Naive thymus-derived CD4-positive, alpha-beta T cell (primary cell): ENCODE data around the gene ADH5. TPM values are rescaled to one million over a fixed set of nuclear protein-coding genes. Genes with fewer than 3 reads are reported as not detected.
A peak's percentile ranks its signal among the peaks of the same experiment; 100 is the strongest.

Source experiments
- ATAC-seq: fragments of 150-1000 bp; cut with Tn5 transposase; 2 replicates; pipeline ENCODE4 v1.10.0; 2021; ENCODE audit warnings: mild to moderate bottlenecking, moderate library complexity
- CTCF ChIA-PET: fragments of 350-600 bp; sonication (Branson Sonifier 250); formaldehyde crosslinking; loops from one replicate; lab custom pipeline; 2021; ENCODE audit warnings: antibody characterized with exemption; lab: Charles Lee
- POLR2A ChIA-PET: fragments of 350-600 bp; sonication (Branson Sonifier 250); formaldehyde crosslinking; loops from one replicate; lab custom pipeline; 2021; ENCODE audit warnings: antibody characterized with exemption, inconsistent platforms; lab: Charles Lee
- DNase-seq, 9 donors: peaks; one replicate each; pipeline versions ENCODE4 v3.0.0 to v3.0.0-alpha.2; 2020 to 2022; ENCODE audit warnings: mixed read lengths in 1 of 9
- H3K27ac ChIP-seq: one replicate; pipeline ENCODE4 v1.7.0; 2013; ENCODE audit warnings: mild to moderate bottlenecking, low read depth, low read length, moderate library complexity
- H3K27me3 ChIP-seq, 2 donors: one replicate each; pipeline ENCODE4 v1.7.0; 2013; ENCODE audit warnings: low read length in 2 of 2, mild to moderate bottlenecking in 2 of 2, moderate library complexity in 2 of 2; ENCODE audit not compliant: control insufficient read depth in 2 of 2, insufficient read depth in 2 of 2
- H3K36me3 ChIP-seq, 3 experiments: 1 replicate in 2 of 3; 2 replicates in 1 of 3; pipeline ENCODE4 v1.7.0; 2013; ENCODE audit warnings: low read length in 3 of 3, mild to moderate bottlenecking in 3 of 3, moderate library complexity in 1 of 3; ENCODE audit not compliant: insufficient read depth in 3 of 3, control insufficient read depth in 2 of 3
- H3K4me1 ChIP-seq, 2 donors: one replicate each; pipeline ENCODE4 v1.7.0; 2013; ENCODE audit warnings: low read length in 2 of 2, mild to moderate bottlenecking in 2 of 2, moderate library complexity in 1 of 2; ENCODE audit not compliant: control insufficient read depth in 2 of 2, insufficient read depth in 2 of 2
- H3K4me3 ChIP-seq: 2 replicates; pipeline ENCODE4 v1.7.0; 2013; ENCODE audit warnings: mild to moderate bottlenecking, low read length
- H3K9me3 ChIP-seq, 3 experiments: 1 replicate in 2 of 3; 2 replicates in 1 of 3; pipeline ENCODE4 v1.7.0; 2013; ENCODE audit warnings: low read length in 3 of 3; ENCODE audit not compliant: control insufficient read depth in 2 of 3
- H3K27ac Mint-ChIP-seq, 9 donors: one replicate each; pipeline ENCODE4 v1.8.0; 2020 to 2022; ENCODE audit warnings: mixed read lengths in 9 of 9, mild to moderate bottlenecking in 8 of 9, moderate library complexity in 5 of 9, inconsistent platforms in 2 of 9
- H3K27me3 Mint-ChIP-seq, 5 donors: one replicate each; pipeline ENCODE4 v1.8.0; 2021 to 2022; ENCODE audit warnings: mixed read lengths in 5 of 5, mild to moderate bottlenecking in 1 of 5
- H3K36me3 Mint-ChIP-seq, 5 donors: one replicate each; pipeline ENCODE4 v1.8.0; 2020 to 2022; ENCODE audit warnings: mixed read lengths in 5 of 5, mild to moderate bottlenecking in 3 of 5, inconsistent platforms in 1 of 5
- H3K4me1 Mint-ChIP-seq, 7 donors: one replicate each; pipeline ENCODE4 v1.8.0; 2020 to 2022; ENCODE audit warnings: mixed read lengths in 7 of 7, mild to moderate bottlenecking in 3 of 7, inconsistent platforms in 1 of 7
- H3K4me3 Mint-ChIP-seq, 10 donors: one replicate each; pipeline ENCODE4 v1.8.0; 2020 to 2022; ENCODE audit warnings: mild to moderate bottlenecking in 10 of 10, mixed read lengths in 10 of 10, moderate library complexity in 6 of 10, inconsistent platforms in 2 of 10
- H3K9me3 Mint-ChIP-seq, 11 donors: one replicate each; pipeline ENCODE4 v1.8.0; 2020 to 2022; ENCODE audit warnings: mixed read lengths in 11 of 11, mild to moderate bottlenecking in 4 of 11, inconsistent platforms in 1 of 11, moderate library complexity in 1 of 11
- intact Hi-C, 2 donors: fragments of 100-400 bp; cut with micrococcal nuclease; formaldehyde crosslinking; loops; one replicate each; pipeline ENCODE4 v1.15.1; 2023
- polyA plus RNA-seq, 2 donors: library from polyadenylated mRNA; unstranded; fragments of 300-500 nt; fragmentation: Illumina TruSeq; gene quantifications; one replicate each; pipeline ENCODE4 v1.2.3, GENCODE V29; 2021
- total RNA-seq, 6 experiments: library from RNA in 5 of 6; stranded (reverse) in 5 of 6; gene quantifications; 1 replicate in 5 of 6; 2 replicates in 1 of 6; pipeline ENCODE4 v1.2.3 and lab custom pipeline; 2021 to 2026

ADH5 gene
- total and polyA plus RNA-seq, 7 experiments from 2014 or later = 42.7 to 174 (median 78.7) TPM

DNA sequence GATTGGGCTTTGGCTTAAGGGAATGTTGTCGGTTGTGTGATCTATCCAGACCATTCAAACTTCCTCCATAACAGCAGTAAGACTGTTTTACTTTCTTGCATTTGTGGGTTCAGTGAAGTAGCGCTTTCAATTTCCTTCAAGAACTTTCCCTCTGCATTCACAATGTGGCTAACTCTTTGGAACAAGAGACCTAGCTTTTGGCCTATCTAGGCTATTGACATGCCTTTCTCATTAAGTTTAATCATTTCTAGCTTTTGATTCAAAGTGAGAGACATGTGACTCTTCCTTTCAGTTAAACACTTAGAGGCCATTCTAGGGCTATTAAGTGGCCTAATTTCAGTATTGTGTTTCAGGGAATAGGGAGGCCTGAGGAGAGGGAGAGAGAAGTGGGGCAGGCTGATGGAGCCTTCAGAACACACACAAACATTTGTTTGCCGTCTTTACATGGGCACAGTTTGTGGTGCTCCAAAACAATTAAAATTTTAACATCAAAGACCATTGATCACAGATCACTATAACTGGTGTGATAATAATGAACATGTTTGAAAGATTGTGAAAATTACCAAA lies 34.1 kb downstream of the ADH5 start:
- ChIA-PET CTCF (interaction anchor here (0.6 to 5.0 kb wide), 5 partner anchors 40 to 754 kb away, joined by 3 to 43 read pairs (median 3); partner anchors contain the start of gene METAP1), POLR2A (interaction anchor here (1.2 to 1.8 kb wide), 2 partner anchors 34 to 60 kb away, joined by 4 to 11 read pairs; partner anchors contain the start of genes ADH5 and METAP1)
- DNase-seq (no peak), ATAC-seq (no peak)
- H3K36me3 ChIP-seq = peaks cover 0 to 12% (median 7%) of the 10 kb centered on the region in 3 experiments
- H3K27ac Mint-ChIP-seq = peak overlapping the region in 8 of 9 donors; percentile 23 to 83 (median 34)
- peak overlapping the region in 1 of 10 donors; percentile 16 for H3K4me3 Mint-ChIP-seq
- no peak overlapping the region for H3K27ac ChIP-seq
- peaks cover 0 to 3% (median 0%) of the 10 kb centered on the region in 11 donors for H3K9me3 Mint-ChIP-seq
- H3K27me3 Mint-ChIP-seq = no peaks in the 10 kb centered on the region
- H3K4me1 ChIP-seq = peaks cover 4 to 6% of the 10 kb centered on the region in 2 donors
- intact Hi-C loops = no loop called here
- H3K4me1 Mint-ChIP-seq = peaks cover 7 to 42% (median 13%) of the 10 kb centered on the region in 7 donors
- no peak overlapping the region for H3K4me3 ChIP-seq
- H3K36me3 Mint-ChIP-seq = peaks cover 5 to 40% (median 18%) of the 10 kb centered on the region in 5 donors
- H3K27me3 ChIP-seq = no peaks in the 10 kb centered on the region
- no peaks in the 10 kb centered on the region for H3K9me3 ChIP-seq

DNA sequence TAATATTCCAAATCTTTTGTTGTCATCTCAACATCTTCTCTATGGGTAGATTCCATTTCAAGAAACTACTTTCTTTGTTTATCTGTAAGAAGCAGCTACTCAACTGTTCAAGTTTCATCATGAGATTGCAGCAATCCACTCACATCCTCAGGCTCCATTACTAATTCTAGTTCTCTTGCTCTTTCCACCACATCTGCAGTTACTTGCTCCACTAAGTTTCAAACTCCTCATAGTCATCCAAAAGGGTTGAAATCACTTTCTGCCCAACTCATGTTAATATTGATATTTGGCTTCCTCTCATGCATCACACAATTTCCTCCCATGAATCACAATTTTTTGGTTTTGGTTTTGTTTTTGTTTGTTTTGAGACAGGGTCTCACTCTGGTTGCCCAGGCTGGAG lies 35.7 kb downstream of the ADH5 start:
- Mint-ChIP-seq H3K4me1 (peaks cover 7 to 42% (median 13%) of the 10 kb centered on the region in 7 donors), H3K4me3 (peak overlapping the region in 1 of 10 donors; percentile 39), H3K27ac (peak overlapping the region in 6 of 9 donors; percentile 1 to 81 (median 39)), H3K36me3 (peaks cover 10 to 37% (median 20%) of the 10 kb centered on the region in 5 donors), H3K27me3 (no peaks in the 10 kb centered on the region), H3K9me3 (peaks cover 0 to 3% (median 0%) of the 10 kb centered on the region in 11 donors)
- CTCF ChIA-PET = interaction anchor here (0.6 to 5.0 kb wide), 2 partner anchors 13 to 58 kb away, joined by 4 to 43 read pairs; partner anchors contain the start of gene METAP1
- H3K4me3 ChIP-seq = no peak overlapping the region
- H3K36me3 ChIP-seq = peaks cover 0 to 12% (median 12%) of the 10 kb centered on the region in 3 experiments
- H3K9me3 ChIP-seq = no peaks in the 10 kb centered on the region
- ATAC-seq (no peak), DNase-seq (no peak)
- H3K27ac ChIP-seq = no peak overlapping the region
- no peaks in the 10 kb centered on the region for H3K27me3 ChIP-seq
- POLR2A ChIA-PET = interaction anchor here (1.6 to 1.8 kb wide), 2 partner anchors 53 to 59 kb away, joined by 3 to 11 read pairs; partner anchors contain the start of gene METAP1
- H3K4me1 ChIP-seq = peaks cover 4 to 6% of the 10 kb centered on the region in 2 donors
- intact Hi-C loops = loop anchor here in 1 of 2 donors (1.0 kb wide), 1 partner anchor 10 kb away; no protein-coding TSS in a partner anchor

DNA sequence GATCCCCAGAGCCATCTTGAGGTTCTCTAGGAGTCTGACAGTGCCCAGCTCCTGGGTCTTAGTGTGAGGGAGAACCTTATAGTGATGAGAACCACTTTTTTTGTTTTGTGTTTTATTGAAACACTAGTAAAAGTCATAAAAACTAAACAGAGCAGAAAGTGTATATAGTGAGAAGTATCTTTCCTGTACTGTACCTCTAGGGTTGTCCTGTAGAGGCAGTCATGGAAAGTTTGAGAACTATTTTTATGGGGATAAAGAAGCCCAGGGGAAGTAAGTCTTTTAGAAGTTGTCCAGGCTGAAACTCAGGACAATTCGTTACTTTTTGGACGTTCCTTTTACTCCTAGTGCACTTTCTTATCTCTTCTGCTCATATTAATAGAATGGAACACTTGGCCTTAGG lies 40.9 kb downstream of the ADH5 start:
- ChIA-PET CTCF (interaction anchor here (1.1 kb wide), 1 partner anchor 8 kb away, joined by 5 read pairs; no protein-coding TSS in a partner anchor), POLR2A (no interaction called here)
- Histone ChIP-seq H3K27ac (no peak overlapping the region), H3K4me1 (peaks cover 13% of the 10 kb centered on the region in 2 donors), H3K27me3 (no peaks in the 10 kb centered on the region), H3K4me3 (no peak overlapping the region), H3K9me3 (no peaks in the 10 kb centered on the region), H3K36me3 (peaks cover 0 to 14% (median 9%) of the 10 kb centered on the region in 3 experiments)
- no peak for ATAC-seq
- intact Hi-C loops = loop anchor here in 1 of 2 donors (1.0 kb wide), 1 partner anchor 10 kb away; no protein-coding TSS in a partner anchor
- Mint-ChIP-seq H3K4me3 (no peak overlapping the region), H3K36me3 (peaks cover 8 to 56% (median 22%) of the 10 kb centered on the region in 5 donors), H3K9me3 (no peaks in the 10 kb centered on the region), H3K4me1 (peaks cover 11 to 32% (median 20%) of the 10 kb centered on the region in 7 donors), H3K27ac (peak overlapping the region in 5 of 9 donors; percentile 5 to 82 (median 19)), H3K27me3 (no peaks in the 10 kb centered on the region)
- no peak for DNase-seq

DNA sequence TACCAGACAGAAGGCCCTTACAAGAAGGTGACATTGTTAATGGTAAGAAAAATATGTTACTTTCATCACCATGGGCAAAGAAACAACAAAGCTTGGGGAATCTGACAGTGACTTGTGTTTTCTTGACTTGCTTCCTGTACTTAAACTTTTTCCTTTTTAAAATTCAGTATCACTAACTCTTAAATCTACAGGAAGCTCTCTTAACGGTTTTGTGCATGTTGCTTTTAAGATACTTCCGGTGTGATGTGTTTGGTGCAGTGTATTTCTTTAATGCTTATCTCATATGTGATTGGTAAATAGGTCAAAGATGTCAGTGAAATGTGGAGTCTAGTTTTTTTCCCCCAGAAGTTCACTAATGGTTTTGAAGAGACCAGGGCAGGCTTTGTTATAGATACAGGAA lies 45.2 kb downstream of the ADH5 start:
- intact Hi-C loops = loop anchor here (1.0 to 5.0 kb wide), 5 partner anchors 10 to 116 kb away; partner anchors contain the start of genes METAP1 (in 2 of the 2) and EIF4E (in 1 of the 2)
- Mint-ChIP-seq H3K4me1 (peaks cover 10 to 31% (median 24%) of the 10 kb centered on the region in 7 donors), H3K27me3 (no peaks in the 10 kb centered on the region), H3K36me3 (peaks cover 0 to 44% (median 25%) of the 10 kb centered on the region in 5 donors), H3K9me3 (peaks cover 0 to 6% (median 0%) of the 10 kb centered on the region in 11 donors), H3K27ac (peak overlapping the region; percentile 80 to 90 (median 85)), H3K4me3 (peak overlapping the region in 9 of 10 donors; percentile 11 to 79 (median 64))
- H3K27me3 ChIP-seq = no peaks in the 10 kb centered on the region
- ATAC-seq = peak; percentile 93
- peaks cover 14 to 15% of the 10 kb centered on the region in 2 donors for H3K4me1 ChIP-seq
- H3K4me3 ChIP-seq = no peak overlapping the region
- peak in 7 of 9 donors; percentile 22 to 79 (median 66) for DNase-seq
- H3K27ac ChIP-seq = peak overlapping the region; percentile 55
- POLR2A ChIA-PET = interaction anchor here (0.7 to 1.6 kb wide), 4 partner anchors 13 to 51 kb away, joined by 3 to 14 read pairs (median 6); partner anchors contain the start of genes ADH5 and METAP1
- H3K36me3 ChIP-seq = peaks cover 0 to 5% (median 0%) of the 10 kb centered on the region in 3 experiments
- peaks cover 0 to 2% (median 0%) of the 10 kb centered on the region in 3 experiments for H3K9me3 ChIP-seq
- CTCF ChIA-PET = interaction anchor here (1.0 to 1.8 kb wide), 3 partner anchors 13 to 49 kb away, joined by 3 to 13 read pairs (median 5); partner anchors contain the start of gene METAP1

DNA sequence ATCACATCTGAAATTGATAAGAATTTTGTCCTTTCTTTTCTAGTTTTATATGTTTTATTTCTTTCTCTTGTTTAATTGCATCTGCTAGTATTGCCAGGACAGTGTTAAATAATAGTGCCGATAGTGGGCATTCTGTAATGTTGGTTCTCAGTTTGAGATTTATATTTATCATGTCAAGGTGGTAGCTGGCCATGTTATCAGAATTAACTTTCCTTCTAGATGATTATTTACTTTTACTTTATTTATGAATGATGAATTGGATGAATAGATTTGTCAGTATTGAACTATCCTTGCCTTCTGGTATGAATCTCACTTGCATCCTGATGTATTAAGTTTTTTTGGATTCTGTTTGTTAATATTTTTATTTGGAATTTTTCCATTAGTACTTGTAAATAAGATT lies 50.4 kb downstream of the ADH5 start:
- H3K4me3 ChIP-seq = no peak overlapping the region
- Mint-ChIP-seq H3K27ac (no peak overlapping the region), H3K4me3 (no peak overlapping the region), H3K27me3 (no peaks in the 10 kb centered on the region), H3K36me3 (peaks cover 8 to 58% (median 52%) of the 10 kb centered on the region in 5 donors), H3K9me3 (peaks cover 0 to 25% (median 4%) of the 10 kb centered on the region in 11 donors), H3K4me1 (peaks cover 3 to 22% (median 15%) of the 10 kb centered on the region in 7 donors)
- H3K27ac ChIP-seq = no peak overlapping the region
- intact Hi-C loops = no loop called here
- H3K4me1 ChIP-seq = peaks cover 5 to 6% of the 10 kb centered on the region in 2 donors
- peaks cover 0 to 7% (median 0%) of the 10 kb centered on the region in 3 experiments for H3K36me3 ChIP-seq
- CTCF ChIA-PET = no interaction called here
- DNase-seq (no peak), ATAC-seq (no peak)
- no peaks in the 10 kb centered on the region for H3K27me3 ChIP-seq
- POLR2A ChIA-PET = no interaction called here
- peaks cover 0 to 11% (median 0%) of the 10 kb centered on the region in 3 experiments for H3K9me3 ChIP-seq

DNA sequence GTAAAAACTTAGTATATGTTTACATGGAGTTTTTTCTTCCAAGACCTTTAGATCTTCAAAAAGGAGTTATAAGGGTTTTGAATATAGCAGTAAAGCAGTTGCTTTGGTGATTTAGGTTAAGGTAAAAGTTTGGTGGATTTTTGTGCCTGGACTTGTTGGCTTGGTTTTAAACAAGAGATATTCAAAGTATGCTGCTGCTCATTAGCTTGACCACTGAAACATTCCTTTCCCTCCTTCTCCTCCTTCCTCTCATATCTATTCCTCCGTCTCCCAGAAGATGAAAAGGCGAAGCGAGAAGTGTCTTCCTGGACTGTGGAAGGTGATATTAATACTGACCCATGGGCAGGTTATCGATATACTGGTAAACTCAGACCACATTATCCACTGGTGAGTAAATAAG lies 54.6 kb downstream of the ADH5 start:
- Histone ChIP-seq H3K27me3 (no peaks in the 10 kb centered on the region), H3K4me3 (no peak overlapping the region), H3K36me3 (peaks cover 0 to 7% (median 0%) of the 10 kb centered on the region in 3 experiments), H3K27ac (no peak overlapping the region), H3K9me3 (peaks cover 0 to 11% (median 0%) of the 10 kb centered on the region in 3 experiments), H3K4me1 (no peaks in the 10 kb centered on the region)
- peak overlapping the region in 1 of 9 donors; percentile 36 for H3K27ac Mint-ChIP-seq
- H3K36me3 Mint-ChIP-seq = peaks cover 8 to 73% (median 57%) of the 10 kb centered on the region in 5 donors
- ATAC-seq = no peak
- H3K4me1 Mint-ChIP-seq = peaks cover 14 to 32% (median 27%) of the 10 kb centered on the region in 7 donors
- ChIA-PET POLR2A (no interaction called here), CTCF (interaction anchor here (1.0 kb wide), 1 partner anchor 22 kb away, joined by 3 read pairs; no protein-coding TSS in a partner anchor)
- no peaks in the 10 kb centered on the region for H3K27me3 Mint-ChIP-seq
- no peak for DNase-seq
- no peak overlapping the region for H3K4me3 Mint-ChIP-seq
- intact Hi-C loops = no loop called here
- peaks cover 0 to 25% (median 4%) of the 10 kb centered on the region in 11 donors for H3K9me3 Mint-ChIP-seq
